GM19099 (cell line): ENCODE results near the gene GORASP1.

Experiments
- POLR2A ChIP-seq: IDR thresholded peaks from 3 replicates; pipeline ENCODE4 v1.6.1; 2011; ENCODE audit warnings: low read depth; ENCODE audit not compliant: insufficient read length; ENCODE audit errors: extremely low read depth

GORASP1 gene

GRCh38 chr3:39144748-39145380 is 37.4 kb upstream of the GORASP1 start:
- TF ChIP-seq POLR2A = no peak

- TF ChIP-seq POLR2A = no peak
These were observed 36.8 kb upstream of the GORASP1 start for GRCh38 chr3:39144095-39144747.

- TF ChIP-seq POLR2A = no peak
These were observed 35.8 kb upstream of the GORASP1 start for GRCh38 chr3:39143051-39143885.

GRCh38 chr3:39142067-39142466 is 34.6 kb upstream of the GORASP1 start:
- no peak for TF ChIP-seq POLR2A

- TF ChIP-seq POLR2A = no peak
These were observed 34.0 kb upstream of the GORASP1 start for GRCh38 chr3:39141171-39141995.

GRCh38 chr3:39140341-39140971 is 33.0 kb upstream of the GORASP1 start:
- no peak for TF ChIP-seq POLR2A

GRCh38 chr3:39139442-39139841 is 32.0 kb upstream of the GORASP1 start:
- no peak for TF ChIP-seq POLR2A

- TF ChIP-seq POLR2A = no peak
These were observed 31.5 kb upstream of the GORASP1 start for GRCh38 chr3:39138804-39139415.

- TF ChIP-seq POLR2A = peak; percentile 11
These were observed 30.8 kb upstream of the GORASP1 start for GRCh38 chr3:39137991-39138803.

GRCh38 chr3:39137435-39137936 is 30.1 kb upstream of the GORASP1 start:
- TF ChIP-seq POLR2A = no peak

GRCh38 chr3:39136533-39137434 is 29.4 kb upstream of the GORASP1 start:
- TF ChIP-seq POLR2A = no peak

GRCh38 chr3:39135170-39135805 is 27.9 kb upstream of the GORASP1 start:
- no peak for TF ChIP-seq POLR2A
